PC-9 (cell line): ENCODE measurements around the gene MCF2L. TPM values are rescaled to one million over a fixed set of nuclear protein-coding genes. Genes with fewer than 3 reads are reported as not detected.

ENCODE experiments used
- BruUV-seq: library from RNA; stranded (reverse); fragments of 400-500 nt; replicated peaks from 2 replicates; lab custom pipeline; 2021; lab: Mats Ljungman, UMichigan
- CTCF ChIA-PET: fragments of 300-600 bp; sonication (Branson Sonifier 250); formaldehyde crosslinking; loops from one replicate; lab custom pipeline; 2022; ENCODE audit warnings: antibody characterized with exemption; lab: Charles Lee
- POLR2A ChIA-PET: fragments of 300-600 bp; sonication (Branson Sonifier 250); formaldehyde crosslinking; loops from one replicate; lab custom pipeline; 2022; ENCODE audit warnings: antibody characterized with exemption; ENCODE audit not compliant: unreplicated experiment; lab: Charles Lee
- DNase-seq, 2 experiments: peaks; one replicate each; pipeline versions ENCODE4 v3.0.0 to v3.0.0-alpha.2; 2015 to 2022; ENCODE audit warnings: mixed read lengths in 1 of 2
- H2AFZ ChIP-seq: fragments of 200-600 bp; sonication (generic); 2 replicates; pipeline ENCODE4 v1.8.1; 2017; ENCODE audit warnings: antibody characterized with exemption
- H3F3A ChIP-seq: fragments of 200-600 bp; sonication (generic); 2 replicates; pipeline ENCODE4 v1.8.1; 2017; ENCODE audit warnings: antibody characterized with exemption, mild to moderate bottlenecking, low read depth; ENCODE audit not compliant: insufficient read depth
- H3K27ac ChIP-seq: fragments of 200-600 bp; sonication (generic); 2 replicates; pipeline ENCODE4 v1.6.1; 2016; ENCODE audit warnings: mixed run types
- H3K27me3 ChIP-seq: fragments of 200-600 bp; sonication (generic); 2 replicates; pipeline ENCODE4 v1.6.1; 2016; ENCODE audit warnings: low read depth, mixed run types; ENCODE audit not compliant: insufficient read depth
- H3K36me3 ChIP-seq: fragments of 200-600 bp; sonication (generic); 2 replicates; pipeline ENCODE4 v1.6.1; 2016; ENCODE audit warnings: low read depth, mixed run types
- H3K4me1 ChIP-seq: fragments of 200-600 bp; sonication (generic); replicated peaks from 2 replicates; pipeline ENCODE4 v1.6.1; 2016; ENCODE audit warnings: mixed run types; ENCODE audit not compliant: insufficient read depth
- H3K4me2 ChIP-seq: fragments of 200-600 bp; sonication (generic); 2 replicates; pipeline ENCODE4 v1.6.1; 2017; ENCODE audit warnings: mixed run types
- H3K4me3 ChIP-seq: fragments of 200-600 bp; sonication (generic); 2 replicates; pipeline ENCODE4 v1.6.1; 2016; ENCODE audit warnings: mixed run types
- H3K79me2 ChIP-seq: fragments of 200-600 bp; sonication (generic); 2 replicates; pipeline ENCODE4 v1.6.1; 2017; ENCODE audit warnings: low read depth, mixed run types
- H3K9me2 ChIP-seq: fragments of 200-600 bp; sonication (generic); 2 replicates; pipeline ENCODE4 v1.8.1; 2017; ENCODE audit warnings: mild to moderate bottlenecking; ENCODE audit not compliant: insufficient read depth
- H3K9me3 ChIP-seq: fragments of 200-600 bp; sonication (generic); 2 replicates; pipeline ENCODE4 v1.8.1; 2016; ENCODE audit warnings: low read depth; ENCODE audit not compliant: insufficient read depth
- H4K20me1 ChIP-seq: fragments of 200-600 bp; sonication (generic); 2 replicates; pipeline ENCODE4 v1.8.1; 2017; ENCODE audit not compliant: insufficient read depth
- CTCF ChIP-seq: fragments of 200-600 bp; sonication (generic); conservative IDR thresholded peaks from 2 replicates; pipeline ENCODE4 v1.6.1; 2017; ENCODE audit warnings: mixed run types, antibody characterized with exemption, mild to moderate bottlenecking, moderate library complexity
- EZH2 ChIP-seq: fragments of 200-600 bp; sonication (generic); IDR thresholded peaks from 2 replicates; pipeline ENCODE4 v1.8.0; 2017; ENCODE audit warnings: antibody characterized with exemption, low read depth
- intact Hi-C: fragments of 100-400 bp; cut with micrococcal nuclease; formaldehyde crosslinking; loops from one replicate; pipeline ENCODE4 v1.10.0; 2022; ENCODE audit not compliant: unreplicated experiment
- total RNA-seq: library from RNA; stranded (reverse); gene quantifications from 2 replicates; pipeline ENCODE4 v1.2.3, GENCODE V29; 2021

MCF2L gene
- total RNA-seq, 1 experiment from 2014 or later: 28.2 TPM

DNA sequence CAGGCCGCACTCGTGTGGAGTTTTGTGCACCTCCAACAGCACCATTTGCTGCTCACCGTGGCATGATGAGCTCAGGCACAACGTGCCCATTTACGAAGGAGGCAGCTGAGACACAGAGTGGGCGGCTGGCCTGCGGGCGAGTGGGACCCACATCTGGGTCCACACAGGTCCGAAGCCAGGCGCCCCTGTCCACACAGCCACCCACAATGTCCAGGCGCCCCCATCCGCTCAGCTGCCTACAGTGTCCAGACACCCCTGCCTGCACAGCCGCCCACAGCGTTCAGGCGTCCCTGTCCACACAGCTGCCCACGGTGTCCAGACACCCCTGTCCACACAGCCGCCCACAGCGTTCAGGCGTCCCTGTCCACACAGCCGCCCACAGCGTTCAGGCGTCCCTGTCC lies 94.1 kb downstream of the MCF2L start:
- no peaks in the 10 kb centered on the region for H3K9me2 ChIP-seq
- H3K9me3 ChIP-seq: no peaks in the 10 kb centered on the region

DNA sequence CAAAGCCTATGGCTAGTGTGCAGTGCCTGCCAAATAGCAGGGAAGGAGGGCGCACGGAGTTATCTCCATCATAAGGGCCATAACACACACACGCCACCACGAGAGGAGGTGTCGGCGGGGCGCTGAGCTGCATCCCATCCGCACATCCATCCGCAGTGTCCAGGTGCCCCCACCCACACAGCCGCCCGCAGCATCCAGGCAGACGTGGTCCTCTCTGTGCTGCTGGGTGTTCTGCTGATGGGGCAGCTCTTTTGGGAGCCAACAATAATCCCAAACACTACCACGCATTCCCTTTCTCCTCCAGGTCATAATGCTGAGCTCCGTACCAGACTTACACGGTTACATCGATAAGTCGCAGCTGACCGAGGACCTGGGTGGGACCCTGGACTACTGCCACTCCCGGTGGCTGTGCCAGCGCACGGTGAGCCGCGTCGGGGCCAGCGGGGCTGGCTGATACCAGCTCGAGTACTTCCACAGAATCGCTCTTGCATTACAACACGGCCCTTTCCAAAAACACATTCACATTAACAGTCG lies 95.1 kb downstream of the MCF2L start:
- intact Hi-C loops: loop anchor here (2.0 kb wide), 2 partner anchors 41 to 63 kb away; no protein-coding TSS in a partner anchor
- Histone ChIP-seq H3K9me2 (no peaks in the 10 kb centered on the region), H3F3A (peaks cover 8% of the 10 kb centered on the region; the same call in 1 of the 2 replicates), H3K36me3 (no peaks in the 10 kb centered on the region), H3K4me2 (peak overlapping the region; percentile 67), H4K20me1 (no peaks in the 10 kb centered on the region), H3K4me3 (peak overlapping the region; percentile 20; the same call in 1 of the 2 replicates), H3K79me2 (no peaks in the 10 kb centered on the region), H3K9me3 (no peaks in the 10 kb centered on the region), H2AFZ (no peak overlapping the region; the same call in 1 of the 2 replicates), H3K27ac (peak overlapping the region; percentile 69), H3K27me3 (no peaks in the 10 kb centered on the region), H3K4me1 (peaks cover 13% of the 10 kb centered on the region)
- ChIA-PET POLR2A (no interaction called here), CTCF (interaction anchor here (0.5 kb wide), 1 partner anchor 96 kb away, joined by 3 read pairs; no protein-coding TSS in a partner anchor)
- TF ChIP-seq CTCF (no peak), EZH2 (no peak)
- TSS peak; percentile 82 for BruUV-seq
- DNase-seq: no peak

More for the DNA sequence above, 94.1 kb downstream of the MCF2L start:
- H3K36me3 ChIP-seq: no peaks in the 10 kb centered on the region
- TF ChIP-seq EZH2: no peak
- no peak for TF ChIP-seq CTCF
- BruUV-seq: no TSS peak
- intact Hi-C loops: no loop called here
- H3K4me2 ChIP-seq: no peak overlapping the region
- no peaks in the 10 kb centered on the region for H3K79me2 ChIP-seq
- no peak for DNase-seq
- peaks cover 13% of the 10 kb centered on the region for H3K4me1 ChIP-seq
- ChIA-PET POLR2A (interaction anchor here (0.6 kb wide), 1 partner anchor 241 kb away, joined by 6 read pairs; no protein-coding TSS in a partner anchor), CTCF (no interaction called here)
- no peaks in the 10 kb centered on the region for H3K27me3 ChIP-seq
- no peak overlapping the region for H3K4me3 ChIP-seq
- peaks cover 8% of the 10 kb centered on the region; the same call in 1 of the 2 replicates for H3F3A ChIP-seq
- no peak overlapping the region for H2AFZ ChIP-seq
- H3K27ac ChIP-seq: no peak overlapping the region
- H4K20me1 ChIP-seq: no peaks in the 10 kb centered on the region

DNA sequence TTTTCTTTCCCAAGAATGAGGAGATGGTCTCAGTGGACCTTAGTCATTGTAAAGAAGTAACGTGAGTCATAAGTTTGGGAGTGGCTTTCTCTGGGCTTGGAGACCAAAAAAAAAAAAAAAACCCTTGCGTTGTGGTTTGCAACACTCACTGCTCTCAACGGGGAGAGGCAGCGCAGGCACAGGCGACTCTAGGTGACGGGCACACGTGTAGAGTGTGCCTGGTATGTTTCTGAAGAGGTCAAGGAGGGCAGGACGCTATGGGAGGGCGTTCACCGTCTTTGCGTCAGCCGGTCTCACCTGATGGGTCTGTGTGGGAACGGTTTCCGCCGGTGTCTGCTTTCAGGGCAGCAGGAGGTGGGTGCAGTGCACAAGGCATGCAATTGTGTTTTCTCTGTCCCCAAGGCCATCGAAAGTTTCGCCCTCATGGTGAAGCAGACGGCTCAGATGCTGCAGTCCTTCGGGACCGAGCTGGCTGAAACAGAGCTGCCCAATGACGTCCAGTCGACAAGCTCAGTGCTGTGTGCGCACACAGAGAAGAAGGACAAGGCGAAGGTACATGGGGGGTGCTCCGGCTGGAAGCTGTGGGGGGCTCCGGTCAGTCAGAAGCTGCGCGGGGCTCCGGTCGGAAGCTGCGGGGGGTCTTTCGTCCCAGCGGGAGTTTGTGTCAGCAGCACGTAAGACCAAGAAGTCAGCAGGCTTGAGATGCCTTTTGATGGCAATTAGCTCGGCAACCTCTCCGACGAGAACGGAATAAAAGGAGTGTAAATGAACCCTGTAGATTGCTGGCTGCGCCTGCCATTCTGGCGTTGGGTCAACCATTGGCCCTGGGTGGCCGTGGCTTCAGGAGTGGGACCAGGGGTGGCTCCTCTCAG lies 95.8 kb downstream of the MCF2L start:
- no peak overlapping the region; the same call in 1 of the 2 replicates for H2AFZ ChIP-seq
- no peaks in the 10 kb centered on the region for H3K36me3 ChIP-seq
- H3K27ac ChIP-seq: peak overlapping the region; percentile 69
- H3K9me3 ChIP-seq: no peaks in the 10 kb centered on the region
- ChIA-PET CTCF (interaction anchor here (0.5 kb wide), 1 partner anchor 97 kb away, joined by 3 read pairs; no protein-coding TSS in a partner anchor), POLR2A (interaction anchor here (1.0 kb wide), 1 partner anchor 144 kb away, joined by 15 read pairs; the partner anchor contains the start of genes CUL4A and PCID2)
- H4K20me1 ChIP-seq: no peaks in the 10 kb centered on the region
- peak overlapping the region; percentile 18; the same call in 1 of the 2 replicates for H3K4me3 ChIP-seq
- intact Hi-C loops: loop anchor here (2.0 kb wide), 2 partner anchors 42 to 64 kb away; no protein-coding TSS in a partner anchor
- H3K79me2 ChIP-seq: no peaks in the 10 kb centered on the region
- TF ChIP-seq EZH2: no peak
- TF ChIP-seq CTCF: no peak
- no TSS peak for BruUV-seq
- DNase-seq: peak; percentile 78 to 95
- H3K4me1 ChIP-seq: peaks cover 13% of the 10 kb centered on the region
- H3K27me3 ChIP-seq: no peaks in the 10 kb centered on the region
- no peaks in the 10 kb centered on the region for H3K9me2 ChIP-seq
- H3F3A ChIP-seq: peaks cover 8% of the 10 kb centered on the region; the same call in 1 of the 2 replicates
- H3K4me2 ChIP-seq: peak overlapping the region; percentile 67
